Mesothelial cell of epicardium (in vitro differentiated cells): Measurements from ENCODE around the gene DNAAF5. TPM values are rescaled to one million over a fixed set of nuclear protein-coding genes. Genes with fewer than 3 reads are reported as not detected.

Experiments
- DNase-seq, 2 experiments: peaks; one replicate each; pipeline ENCODE4 v3.0.0; 2021; ENCODE audit warnings: low spot score in 2 of 2; ENCODE audit not compliant: unreplicated experiment in 2 of 2
- H3K27ac Mint-ChIP-seq: 2 replicates; pipeline ENCODE4 v1.8.0; 2021; ENCODE audit warnings: mixed read lengths
- H3K27me3 Mint-ChIP-seq: 2 replicates; pipeline ENCODE4 v1.8.0; 2021; ENCODE audit warnings: low read depth, mixed read lengths
- H3K36me3 Mint-ChIP-seq: 2 replicates; pipeline ENCODE4 v1.8.0; 2021; ENCODE audit warnings: mixed read lengths
- H3K4me1 Mint-ChIP-seq: 2 replicates; pipeline ENCODE4 v1.8.0; 2021; ENCODE audit warnings: mixed read lengths
- H3K4me3 Mint-ChIP-seq: 2 replicates; pipeline ENCODE4 v1.8.0; 2021; ENCODE audit warnings: mild to moderate bottlenecking, moderate library complexity, mixed read lengths
- H3K9me3 Mint-ChIP-seq: 2 replicates; pipeline ENCODE4 v1.8.0; 2021; ENCODE audit warnings: mixed read lengths
- total RNA-seq: library from RNA; stranded (reverse); gene quantifications from 3 replicates; pipeline ENCODE4 v1.2.1, GENCODE V29; 2021
- TF ChIP-seq, protein P1 (sequence below): fragments of 200-600 bp; sonication (generic); IDR thresholded peaks from one replicate; pipeline ENCODE4 v1.5.0; 2021; ENCODE audit warnings: antibody characterized with exemption; ENCODE audit not compliant: unreplicated experiment

Gene DNAAF5
- total RNA-seq, 1 donor from 2014 or later, result 39.0 TPM

DNA sequence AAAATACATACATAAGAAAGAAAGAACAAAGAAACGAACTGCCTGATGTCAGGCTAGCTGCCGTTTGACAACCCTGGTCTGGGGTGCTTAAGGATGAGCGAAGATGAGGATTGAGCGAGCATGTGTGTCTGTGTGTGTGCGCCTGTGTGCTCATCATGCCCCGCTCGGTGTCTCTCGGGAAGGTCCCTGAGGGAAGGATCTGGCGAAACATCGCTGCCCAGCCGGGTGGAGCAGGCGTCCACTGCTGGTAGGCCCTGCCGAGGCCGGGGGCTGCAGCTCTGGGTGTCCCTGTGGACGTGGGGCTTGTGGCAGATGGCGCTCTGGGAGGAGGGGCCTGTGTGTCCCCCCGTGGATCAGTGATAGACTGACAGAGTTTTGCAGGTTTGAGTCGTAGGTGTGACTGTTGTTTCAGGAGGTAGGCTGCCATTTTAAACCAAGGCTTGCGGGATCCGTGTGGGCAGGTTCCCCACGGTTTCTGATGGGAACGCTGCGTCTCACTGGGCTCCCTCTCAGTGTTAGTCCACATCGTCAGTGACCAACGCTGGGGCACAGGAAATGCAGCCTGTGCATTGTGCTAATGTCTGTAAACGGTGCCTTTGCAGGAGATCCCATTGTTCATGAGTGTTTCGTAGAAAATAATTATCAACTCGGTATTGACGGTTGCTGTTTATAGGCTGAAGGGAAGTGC is 99.9 kb downstream of the DNAAF5 start:
- H3K4me1 Mint-ChIP-seq, result peaks cover 14% of the 10 kb centered on the region
- TF ChIP-seq, protein P1, sequence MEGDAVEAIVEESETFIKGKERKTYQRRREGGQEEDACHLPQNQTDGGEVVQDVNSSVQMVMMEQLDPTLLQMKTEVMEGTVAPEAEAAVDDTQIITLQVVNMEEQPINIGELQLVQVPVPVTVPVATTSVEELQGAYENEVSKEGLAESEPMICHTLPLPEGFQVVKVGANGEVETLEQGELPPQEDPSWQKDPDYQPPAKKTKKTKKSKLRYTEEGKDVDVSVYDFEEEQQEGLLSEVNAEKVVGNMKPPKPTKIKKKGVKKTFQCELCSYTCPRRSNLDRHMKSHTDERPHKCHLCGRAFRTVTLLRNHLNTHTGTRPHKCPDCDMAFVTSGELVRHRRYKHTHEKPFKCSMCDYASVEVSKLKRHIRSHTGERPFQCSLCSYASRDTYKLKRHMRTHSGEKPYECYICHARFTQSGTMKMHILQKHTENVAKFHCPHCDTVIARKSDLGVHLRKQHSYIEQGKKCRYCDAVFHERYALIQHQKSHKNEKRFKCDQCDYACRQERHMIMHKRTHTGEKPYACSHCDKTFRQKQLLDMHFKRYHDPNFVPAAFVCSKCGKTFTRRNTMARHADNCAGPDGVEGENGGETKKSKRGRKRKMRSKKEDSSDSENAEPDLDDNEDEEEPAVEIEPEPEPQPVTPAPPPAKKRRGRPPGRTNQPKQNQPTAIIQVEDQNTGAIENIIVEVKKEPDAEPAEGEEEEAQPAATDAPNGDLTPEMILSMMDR, result no peak
- peak overlapping the region; percentile 30 for H3K27ac Mint-ChIP-seq
- no peak for DNase-seq
- no peaks in the 10 kb centered on the region for H3K9me3 Mint-ChIP-seq
- H3K4me3 Mint-ChIP-seq, result no peak overlapping the region
- H3K27me3 Mint-ChIP-seq, result no peaks in the 10 kb centered on the region
- H3K36me3 Mint-ChIP-seq, result peaks cover 6% of the 10 kb centered on the region

DNA sequence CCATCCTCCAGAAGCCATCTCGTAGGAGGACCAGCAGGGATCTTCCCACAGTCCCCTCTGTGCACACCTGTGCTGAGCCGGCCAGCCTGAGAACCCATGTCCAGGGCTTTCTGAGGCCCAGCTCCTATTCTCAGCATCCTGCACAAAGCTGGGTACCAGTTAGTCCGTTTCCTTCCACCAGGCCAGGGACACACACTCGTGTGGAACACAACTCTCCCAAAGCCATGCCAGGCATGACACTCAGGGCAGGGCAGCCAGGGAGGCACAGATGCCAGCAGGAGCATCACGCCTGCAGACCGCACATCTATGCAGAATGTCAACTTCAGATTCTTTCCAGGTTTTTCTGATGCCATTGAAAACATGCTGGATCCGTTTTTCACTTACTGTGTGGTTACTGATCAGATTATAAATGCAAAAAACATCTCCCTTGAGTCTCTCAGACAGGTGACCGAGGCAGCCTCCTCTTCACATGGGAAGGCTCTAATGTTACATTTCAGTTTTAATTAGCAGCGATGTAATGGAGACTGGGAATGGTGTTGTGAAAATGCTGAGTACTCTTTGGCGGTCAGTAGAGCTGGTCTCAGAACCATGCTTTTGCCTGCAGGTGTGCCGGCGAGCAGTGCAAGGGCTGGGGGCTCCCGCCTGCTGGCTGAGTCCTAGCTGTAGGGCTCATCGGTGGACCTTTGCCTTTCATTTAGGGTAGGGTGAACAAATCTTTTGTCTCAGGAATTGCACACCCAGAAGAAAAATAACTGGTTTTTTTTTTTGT is 102.5 kb downstream of the DNAAF5 start:
- H3K9me3 Mint-ChIP-seq, result no peaks in the 10 kb centered on the region
- TF ChIP-seq, protein P1, result no peak
- no peak for DNase-seq
- no peaks in the 10 kb centered on the region for H3K27me3 Mint-ChIP-seq
- no peak overlapping the region for H3K4me3 Mint-ChIP-seq
- H3K4me1 Mint-ChIP-seq, result peaks cover 31% of the 10 kb centered on the region
- peaks cover 10% of the 10 kb centered on the region for H3K36me3 Mint-ChIP-seq
- no peak overlapping the region for H3K27ac Mint-ChIP-seq

DNA sequence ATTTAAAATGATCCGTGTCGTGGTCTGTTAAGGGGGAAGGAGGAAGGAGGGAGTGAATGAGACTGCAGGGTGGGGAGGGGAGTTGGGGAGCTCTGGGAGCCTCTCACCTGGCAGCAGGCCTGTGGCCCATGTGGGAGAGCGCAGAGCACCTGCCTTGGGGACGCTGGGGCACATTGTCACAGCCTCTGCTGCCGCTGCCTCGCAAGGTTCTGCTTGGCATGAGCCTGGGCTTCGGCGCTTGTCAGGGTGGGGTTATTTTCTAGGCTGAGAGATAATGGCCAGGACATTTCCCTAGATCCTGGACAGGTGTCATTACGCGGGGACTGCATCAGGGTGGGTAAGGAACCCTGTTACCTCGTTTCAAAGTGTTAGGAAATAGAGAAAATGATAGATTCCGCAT is 103.6 kb downstream of the DNAAF5 start:
- peaks cover 28% of the 10 kb centered on the region for H3K4me1 Mint-ChIP-seq
- peak overlapping the region; percentile 99 for H3K27ac Mint-ChIP-seq
- TF ChIP-seq, protein P1, result no peak
- DNase-seq, result no peak
- no peak overlapping the region for H3K4me3 Mint-ChIP-seq
- H3K9me3 Mint-ChIP-seq, result no peaks in the 10 kb centered on the region
- H3K36me3 Mint-ChIP-seq, result peaks cover 10% of the 10 kb centered on the region
- H3K27me3 Mint-ChIP-seq, result no peaks in the 10 kb centered on the region

DNA sequence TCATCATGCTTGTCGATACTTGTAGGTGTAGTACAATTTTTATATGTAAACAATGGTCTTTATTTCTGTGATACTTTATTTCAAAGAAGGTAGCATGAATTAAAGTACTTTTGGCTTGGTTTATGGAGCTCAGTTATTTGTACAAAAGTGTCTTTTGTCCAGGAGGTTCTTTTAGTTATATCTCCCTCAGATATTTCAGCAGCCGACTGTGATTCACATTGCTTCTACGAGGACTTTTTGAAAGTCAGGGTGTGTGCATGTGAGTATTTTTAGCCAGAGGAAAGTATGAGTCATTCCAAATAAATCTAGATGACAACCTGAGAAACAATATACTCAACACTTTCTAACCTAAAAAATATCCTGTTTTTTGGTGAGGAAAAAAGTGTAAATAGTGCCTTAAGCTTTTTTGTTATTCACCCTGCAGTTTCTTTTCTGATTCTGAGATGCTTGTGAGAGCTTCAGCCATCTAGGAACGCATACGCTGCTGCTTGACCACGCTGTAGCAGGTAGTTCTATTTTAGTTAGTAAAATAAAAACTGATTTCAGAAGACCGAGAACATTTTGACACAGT is 105.2 kb downstream of the DNAAF5 start:
- peaks cover 28% of the 10 kb centered on the region for H3K4me1 Mint-ChIP-seq
- peak overlapping the region; percentile 41 for H3K4me3 Mint-ChIP-seq

DNA sequence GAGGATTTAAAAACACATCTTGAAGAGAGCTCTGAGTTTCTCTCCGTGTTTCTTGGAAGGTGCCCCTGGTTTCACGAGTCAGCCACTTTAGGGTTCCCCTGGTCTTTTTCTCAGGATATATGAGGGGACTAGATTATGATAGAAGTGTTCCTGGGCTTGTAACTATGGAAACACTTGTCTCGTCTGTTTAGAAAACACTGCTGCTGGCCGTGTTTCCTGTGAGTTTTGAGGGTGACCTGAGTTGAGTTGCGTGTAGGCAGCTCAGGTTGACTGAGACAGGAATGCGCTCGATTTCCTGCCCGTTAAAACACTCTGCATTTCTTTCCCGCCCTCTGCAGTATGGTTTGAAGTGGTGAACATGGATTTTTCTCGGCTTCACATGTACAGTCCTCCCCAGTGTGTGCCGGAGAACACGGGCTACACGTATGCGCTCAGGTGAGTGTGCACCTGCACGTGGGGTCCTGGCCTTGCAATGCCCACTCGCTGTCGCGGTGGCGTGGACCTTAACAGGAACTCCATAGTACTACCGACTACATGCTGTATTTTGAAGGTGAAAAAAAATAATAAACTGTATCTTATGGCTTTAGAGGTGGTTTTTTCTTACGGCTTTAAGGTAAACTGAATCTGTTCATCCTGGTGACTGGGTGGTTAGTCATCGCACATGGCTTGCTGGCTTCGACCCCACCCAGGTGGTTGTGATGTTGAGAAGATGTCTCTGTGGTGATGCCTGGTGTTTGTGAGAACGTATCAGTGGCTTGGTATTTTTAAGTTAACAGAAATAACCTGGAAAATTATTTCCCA is 105.9 kb downstream of the DNAAF5 start, which contains the start of gene SUN1:
Gene SUN1 (plus strand): TSS at position 310 of the 801 bp plus-strand sequence. CDS start 49 bp downstream, at position 359.
- Mint-ChIP-seq H3K27ac (peak within 1 kb of the TSS; percentile 99), H3K4me1 (peaks cover 28% of the 10 kb centered on the region), H3K36me3 (peaks cover 4% of the 10 kb centered on the region), H3K27me3 (no peaks in the 10 kb centered on the region), H3K9me3 (no peaks in the 10 kb centered on the region), H3K4me3 (peak within 1 kb of the TSS; percentile 41)
- TF ChIP-seq, protein P1, result no peak
- no peak for DNase-seq

More for the DNA sequence above, 105.2 kb downstream of the DNAAF5 start:
- TF ChIP-seq, protein P1, result no peak
- no peaks in the 10 kb centered on the region for H3K9me3 Mint-ChIP-seq
- DNase-seq, result no peak
- H3K36me3 Mint-ChIP-seq, result peaks cover 4% of the 10 kb centered on the region
- H3K27me3 Mint-ChIP-seq, result no peaks in the 10 kb centered on the region
- peak overlapping the region; percentile 99 for H3K27ac Mint-ChIP-seq
